GM23338 (cell line): ENCODE results near the gene MRTO4. TPM values are rescaled to one million over a fixed set of nuclear protein-coding genes. Genes with fewer than 3 reads are reported as not detected.

Experiments
- ATAC-seq: fragments of 200-7000 bp; cut with Tn5 transposase; 3 replicates; pipeline ENCODE4 v1.9.1; 2020
- DNase-seq: peaks from one replicate; pipeline ENCODE4 v3.0.0-alpha.2; 2015; ENCODE audit warnings: low spot score
- H2AFZ ChIP-seq: fragments of 200-600 bp; sonication (generic); 2 replicates; pipeline ENCODE4 v1.8.0; 2016; ENCODE audit warnings: antibody characterized with exemption, mild to moderate bottlenecking, moderate library complexity
- H3F3A ChIP-seq: fragments of 200-600 bp; sonication (generic); replicated peaks from 2 replicates; pipeline ENCODE4 v1.8.0; 2017; ENCODE audit warnings: antibody characterized with exemption, mixed run types, low read depth
- H3K27ac ChIP-seq: fragments of 200-600 bp; sonication (generic); 2 replicates; pipeline ENCODE4 v1.6.1; 2016; ENCODE audit warnings: low read depth
- H3K27me3 ChIP-seq: fragments of 200-600 bp; sonication (generic); 2 replicates; pipeline ENCODE4 v1.8.0; 2016; ENCODE audit warnings: mild to moderate bottlenecking, mixed run types, moderate library complexity; ENCODE audit not compliant: insufficient read depth
- H3K36me3 ChIP-seq: fragments of 200-600 bp; sonication (generic); 2 replicates; pipeline ENCODE4 v1.8.0; 2016; ENCODE audit warnings: mild to moderate bottlenecking; ENCODE audit not compliant: insufficient read depth
- H3K4me1 ChIP-seq: fragments of 200-600 bp; sonication (generic); 2 replicates; pipeline ENCODE4 v1.8.0; 2016; ENCODE audit warnings: mild to moderate bottlenecking, moderate library complexity; ENCODE audit not compliant: insufficient read depth
- H3K4me2 ChIP-seq: fragments of 200-600 bp; sonication (generic); 2 replicates; pipeline ENCODE4 v1.7.1; 2017; ENCODE audit warnings: mixed run types
- H3K4me3 ChIP-seq: fragments of 200-600 bp; sonication (generic); 2 replicates; pipeline ENCODE4 v1.6.1; 2016; ENCODE audit warnings: mixed run types
- H3K79me2 ChIP-seq: fragments of 200-600 bp; sonication (generic); replicated peaks from 2 replicates; pipeline ENCODE4 v1.8.0; 2017; ENCODE audit warnings: mild to moderate bottlenecking; ENCODE audit not compliant: insufficient read depth
- H3K9me2 ChIP-seq: fragments of 200-600 bp; sonication (generic); 2 replicates; pipeline ENCODE4 v1.8.0; 2017; ENCODE audit not compliant: insufficient read depth
- H4K20me1 ChIP-seq: fragments of 200-600 bp; sonication (generic); replicated peaks from 2 replicates; pipeline ENCODE4 v1.8.0; 2017; ENCODE audit warnings: mild to moderate bottlenecking; ENCODE audit not compliant: insufficient read depth
- H3K27ac Mint-ChIP-seq: 2 replicates; pipeline ENCODE4 v1.8.0; 2020; ENCODE audit warnings: inconsistent platforms, mild to moderate bottlenecking, moderate library complexity, mixed read lengths
- H3K27me3 Mint-ChIP-seq: 3 replicates; pipeline ENCODE4 v1.8.0; 2022; ENCODE audit warnings: low read depth, mild to moderate bottlenecking, moderate library complexity, mixed read lengths, inconsistent platforms; ENCODE audit not compliant: insufficient read depth, poor library complexity
- H3K36me3 Mint-ChIP-seq: 3 replicates; pipeline ENCODE4 v1.8.0; 2021; ENCODE audit warnings: low read depth, mild to moderate bottlenecking, inconsistent platforms, moderate library complexity, mixed read lengths
- H3K4me1 Mint-ChIP-seq: 3 replicates; pipeline ENCODE4 v1.8.0; 2020; ENCODE audit warnings: mild to moderate bottlenecking, inconsistent platforms, mixed read lengths
- H3K4me3 Mint-ChIP-seq: 3 replicates; pipeline ENCODE4 v1.8.0; 2021; ENCODE audit warnings: moderate library complexity, mild to moderate bottlenecking, inconsistent platforms, mixed read lengths
- H3K9me3 Mint-ChIP-seq: 3 replicates; pipeline ENCODE4 v1.8.0; 2020; ENCODE audit warnings: moderate library complexity, mild to moderate bottlenecking, inconsistent platforms, mixed read lengths
- CREB1 ChIP-seq: fragments of 250-450 bp; sonication (Bioruptor Pico); IDR thresholded peaks from 2 replicates; pipeline ENCODE4 v1.5.0; 2020; ENCODE audit warnings: low read depth, mild to moderate bottlenecking, moderate library complexity
- CTCF ChIP-seq, 2 experiments: fragments of 200-600 bp in 1 of 2; sonication (generic) in 1 of 2; conservative IDR thresholded peaks; 2 replicates each; pipeline versions ENCODE4 v1.5.1 to v1.6.1; 2016 to 2017; ENCODE audit warnings: antibody characterized with exemption in 2 of 2, low read depth in 2 of 2, mild to moderate bottlenecking in 2 of 2, moderate library complexity in 1 of 2
- EZH2 ChIP-seq: fragments of 200-600 bp; sonication (generic); IDR thresholded peaks from one replicate; pipeline ENCODE4 v1.8.0; 2017; ENCODE audit warnings: antibody characterized with exemption, mild to moderate bottlenecking, low read depth; ENCODE audit not compliant: unreplicated experiment
- EZH2phosphoT487 ChIP-seq: fragments of 200-600 bp; sonication (generic); IDR thresholded peaks from one replicate; pipeline ENCODE4 v1.8.1; 2018; ENCODE audit warnings: antibody characterized with exemption; ENCODE audit not compliant: unreplicated experiment
- JUNB ChIP-seq: IDR thresholded peaks from one replicate; pipeline ENCODE4 v1.6.1; 2016; ENCODE audit warnings: antibody characterized with exemption; ENCODE audit not compliant: unreplicated experiment
- NANOG ChIP-seq: IDR thresholded peaks from 2 replicates; pipeline ENCODE4 v1.6.1; 2016; ENCODE audit warnings: antibody characterized with exemption, borderline replicate concordance
- POLR2AphosphoS5 ChIP-seq: IDR thresholded peaks from 2 replicates; pipeline ENCODE4 v1.6.1; 2016; ENCODE audit warnings: antibody characterized with exemption, low read depth
- REST ChIP-seq: IDR thresholded peaks from one replicate; pipeline ENCODE4 v1.6.1; 2018; ENCODE audit warnings: antibody characterized with exemption; ENCODE audit not compliant: unreplicated experiment
- STAT1 ChIP-seq: IDR thresholded peaks from one replicate; pipeline ENCODE4 v1.6.1; 2016; ENCODE audit warnings: antibody characterized with exemption; ENCODE audit not compliant: unreplicated experiment
- ZNF114 ChIP-seq: fragments of 250-450 bp; sonication (Bioruptor Pico); IDR thresholded peaks from 2 replicates; pipeline ENCODE4 v1.5.0; 2020; ENCODE audit warnings: mild to moderate bottlenecking, moderate library complexity
- ZNF331 ChIP-seq: fragments of 250-450 bp; sonication (Bioruptor Pico); IDR thresholded peaks from 2 replicates; pipeline ENCODE4 v1.5.0; 2020; ENCODE audit warnings: low read depth, mild to moderate bottlenecking, moderate library complexity
- ZNF462 ChIP-seq: fragments of 250-450 bp; sonication (Bioruptor Pico); IDR thresholded peaks from 2 replicates; pipeline ENCODE4 v1.5.0; 2020; ENCODE audit warnings: mild to moderate bottlenecking, moderate library complexity
- polyA plus RNA-seq: library from polyadenylated mRNA; unstranded; fragments of >200 nt; fragmentation: Nextera tagmentation; extraction: Ambion mirVana; gene quantifications from 2 replicates; pipeline ENCODE4 v1.2.1, GENCODE V29; 2016
- total RNA-seq: library from RNA; depleted of rRNA; stranded (reverse); fragments of >200 nt; shearing (Covaris generic); gene quantifications from 2 replicates; pipeline ENCODE4 v1.2.3, GENCODE V29; 2014
- TF ChIP-seq, protein P1 (sequence below): IDR thresholded peaks from 2 replicates; pipeline ENCODE4 v1.6.1; 2016; ENCODE audit warnings: antibody characterized with exemption

MRTO4 gene
- total and polyA plus RNA-seq, 2 experiments from 2014 or later: 54.2 to 88.5 TPM

DNA sequence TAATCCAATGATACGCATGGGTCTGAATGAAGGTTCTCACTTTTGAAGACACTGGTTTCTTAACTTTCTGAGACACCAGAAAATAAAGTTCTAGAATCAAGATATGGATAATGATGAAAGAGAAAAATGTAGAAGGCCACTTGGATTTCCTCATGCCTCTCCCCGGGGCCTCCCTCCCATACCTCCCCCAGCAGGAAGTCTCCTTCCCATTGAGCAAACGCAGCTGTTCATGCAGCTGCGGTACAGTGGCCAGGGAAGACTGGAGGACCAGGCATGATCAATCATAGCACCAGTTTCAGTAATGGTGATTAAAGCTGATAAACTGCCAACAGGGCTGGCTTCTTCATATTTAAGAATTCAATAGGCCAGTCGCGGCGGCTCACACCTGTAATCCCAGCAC lies 30.6 kb upstream of the MRTO4 start:
- ATAC-seq (no peak), DNase-seq (no peak)
- Histone ChIP-seq H2AFZ (no peak overlapping the region), H3K79me2 (no peaks in the 10 kb centered on the region), H3F3A (no peaks in the 10 kb centered on the region), H3K27ac (no peak overlapping the region), H3K4me1 (no peaks in the 10 kb centered on the region), H4K20me1 (peaks cover 24% of the 10 kb centered on the region), H3K4me2 (no peak overlapping the region), H3K9me2 (no peaks in the 10 kb centered on the region), H3K4me3 (no peak overlapping the region), H3K36me3 (peaks cover 54% of the 10 kb centered on the region), H3K27me3 (no peaks in the 10 kb centered on the region)
- Mint-ChIP-seq H3K36me3 (peaks cover 83% of the 10 kb centered on the region), H3K27ac (no peak overlapping the region), H3K4me1 (no peaks in the 10 kb centered on the region), H3K9me3 (no peaks in the 10 kb centered on the region), H3K27me3 (peaks cover 3% of the 10 kb centered on the region), H3K4me3 (no peak overlapping the region)
- TF ChIP-seq CTCF (conservative IDR thresholded peaks at IDR 0.05; ENCODE audit: low read depth in 2 of 2): no peak
- no peak for TF ChIP-seq JUNB
- no peak for TF ChIP-seq POLR2AphosphoS5
- TF ChIP-seq EZH2: no peak
- TF ChIP-seq STAT1: no peak
- no peak for TF ChIP-seq NANOG
- no peak for TF ChIP-seq REST
- TF ChIP-seq, protein P1, sequence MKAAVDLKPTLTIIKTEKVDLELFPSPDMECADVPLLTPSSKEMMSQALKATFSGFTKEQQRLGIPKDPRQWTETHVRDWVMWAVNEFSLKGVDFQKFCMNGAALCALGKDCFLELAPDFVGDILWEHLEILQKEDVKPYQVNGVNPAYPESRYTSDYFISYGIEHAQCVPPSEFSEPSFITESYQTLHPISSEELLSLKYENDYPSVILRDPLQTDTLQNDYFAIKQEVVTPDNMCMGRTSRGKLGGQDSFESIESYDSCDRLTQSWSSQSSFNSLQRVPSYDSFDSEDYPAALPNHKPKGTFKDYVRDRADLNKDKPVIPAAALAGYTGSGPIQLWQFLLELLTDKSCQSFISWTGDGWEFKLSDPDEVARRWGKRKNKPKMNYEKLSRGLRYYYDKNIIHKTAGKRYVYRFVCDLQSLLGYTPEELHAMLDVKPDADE: no peak
- TF ChIP-seq ZNF114: no peak
- no peak for TF ChIP-seq ZNF462 (CRISPR knock-in tag)
- TF ChIP-seq EZH2phosphoT487: no peak
- no peak for TF ChIP-seq ZNF331 (CRISPR knock-in tag)
- no peak for TF ChIP-seq CREB1 (CRISPR knock-in tag)
